HepG2 (cell line): ENCODE data around the gene VSIG10L. TPM values are rescaled to one million over a fixed set of nuclear protein-coding genes. Genes with fewer than 3 reads are reported as not detected.

ENCODE experiments used
- AHDC1 ChIP-seq: sonication (generic); formaldehyde crosslinking; IDR thresholded peaks from 2 replicates; pipeline ENCODE4 v1.5.1; 2020; ENCODE audit warnings: mild to moderate bottlenecking, missing genetic modification reagents, borderline replicate concordance
- ARNTL ChIP-seq: sonication (generic); formaldehyde crosslinking; IDR thresholded peaks from 2 replicates; pipeline ENCODE4 v1.4.0; 2020; ENCODE audit warnings: mild to moderate bottlenecking, missing genetic modification reagents
- ATF7 ChIP-seq, 2 experiments: fragments of 450-650 bp in 1 of 2; sonication (generic) in 1 of 2; formaldehyde crosslinking in 1 of 2; IDR thresholded peaks; 2 replicates each; pipeline versions ENCODE4 v1.4.0 to v1.6.1; 2016 to 2020; ENCODE audit warnings: antibody characterized with exemption in 1 of 2, mild to moderate bottlenecking in 1 of 2, missing genetic modification reagents in 1 of 2
- JARID2 ChIP-seq: sonication (generic); formaldehyde crosslinking; IDR thresholded peaks from 2 replicates; pipeline ENCODE4 v1.8.1; 2023; ENCODE audit warnings: missing genetic modification reagents, inconsistent platforms; ENCODE audit not compliant: insufficient replicate concordance
- JUND ChIP-seq: sonication (generic); formaldehyde crosslinking; IDR thresholded peaks from 2 replicates; pipeline ENCODE4 v1.8.0; 2022; ENCODE audit warnings: mild to moderate bottlenecking, missing genetic modification reagents
- KDM5A ChIP-seq: fragments of 200-600 bp; sonication (generic); IDR thresholded peaks from 2 replicates; pipeline ENCODE4 v1.7.0; 2018; ENCODE audit warnings: antibody characterized with exemption, mild to moderate bottlenecking, low read length, borderline replicate concordance
- MAF1 ChIP-seq: sonication (generic); formaldehyde crosslinking; IDR thresholded peaks from 2 replicates; pipeline ENCODE4 v1.5.0; 2020; ENCODE audit warnings: missing genetic modification reagents, borderline replicate concordance
- MXI1 ChIP-seq: IDR thresholded peaks from 3 replicates; pipeline ENCODE4 v1.6.1; 2012; ENCODE audit warnings: low read depth, low read length, inconsistent platforms, borderline replicate concordance
- NONO ChIP-seq, 2 experiments: fragments of 450-650 bp in 1 of 2; sonication (generic) in 1 of 2; formaldehyde crosslinking in 1 of 2; IDR thresholded peaks in 1 of 2; conservative IDR thresholded peaks in 1 of 2; 2 replicates each; pipeline versions ENCODE4 v1.6.1 to v1.8.0; 2017 to 2022; ENCODE audit warnings: mild to moderate bottlenecking in 1 of 2, missing genetic modification reagents in 1 of 2, moderate library complexity in 1 of 2
- NR3C1 ChIP-seq: sonication (generic); formaldehyde crosslinking; IDR thresholded peaks from 2 replicates; pipeline ENCODE4 v1.4.0; 2020; ENCODE audit warnings: missing genetic modification reagents
- POGZ ChIP-seq: sonication (generic); formaldehyde crosslinking; IDR thresholded peaks from 2 replicates; pipeline ENCODE4 v1.4.0; 2020; ENCODE audit warnings: mild to moderate bottlenecking, missing genetic modification reagents
- SP4 ChIP-seq: sonication (generic); formaldehyde crosslinking; IDR thresholded peaks from 2 replicates; pipeline ENCODE4 v1.8.1; 2023; ENCODE audit warnings: mild to moderate bottlenecking, missing genetic modification reagents
- U2AF1 ChIP-seq: fragments of 200-400 bp; formaldehyde crosslinking; optimal IDR thresholded peaks from 2 replicates; pipeline ENCODE3; 2017; ENCODE audit warnings: mild to moderate bottlenecking, low read depth, low read length
- WIZ ChIP-seq: sonication (generic); formaldehyde crosslinking; IDR thresholded peaks from 2 replicates; pipeline ENCODE4 v1.5.1; 2020; ENCODE audit warnings: mild to moderate bottlenecking, missing genetic modification reagents
- ZFP41 ChIP-seq: sonication (generic); formaldehyde crosslinking; IDR thresholded peaks from 2 replicates; pipeline ENCODE4 v1.4.0; 2020; ENCODE audit warnings: mild to moderate bottlenecking, missing genetic modification reagents, borderline replicate concordance
- ZNF333 ChIP-seq: sonication (generic); formaldehyde crosslinking; IDR thresholded peaks from 2 replicates; pipeline ENCODE4 v1.4.0; 2020; ENCODE audit warnings: mild to moderate bottlenecking, missing genetic modification reagents, borderline replicate concordance
- ZNF354B ChIP-seq: sonication (generic); formaldehyde crosslinking; IDR thresholded peaks from 2 replicates; pipeline ENCODE4 v1.8.0; 2022; ENCODE audit warnings: mild to moderate bottlenecking, missing genetic modification reagents
- ZNF430 ChIP-seq: sonication (generic); formaldehyde crosslinking; IDR thresholded peaks from 2 replicates; pipeline ENCODE4 v1.9.0; 2021; ENCODE audit warnings: mild to moderate bottlenecking, missing genetic modification reagents
- ZNF431 ChIP-seq: sonication (generic); formaldehyde crosslinking; IDR thresholded peaks from 2 replicates; pipeline ENCODE4 v1.9.0; 2022; ENCODE audit warnings: missing genetic modification reagents, low read depth, mild to moderate bottlenecking, borderline replicate concordance
- ZNF598 ChIP-seq: sonication (generic); formaldehyde crosslinking; IDR thresholded peaks from 2 replicates; pipeline ENCODE4 v1.5.1; 2020; ENCODE audit warnings: mild to moderate bottlenecking, missing genetic modification reagents, borderline replicate concordance
- ZNF614 ChIP-seq: IDR thresholded peaks from 2 replicates; pipeline ENCODE4 v1.6.1; 2018; ENCODE audit warnings: missing biosample characterization, missing genetic modification reagents, inconsistent platforms, borderline replicate concordance
- ZNF776 ChIP-seq: sonication (generic); formaldehyde crosslinking; IDR thresholded peaks from 2 replicates; pipeline ENCODE4 v1.4.0; 2020; ENCODE audit warnings: mild to moderate bottlenecking, missing genetic modification reagents
- polyA plus RNA-seq, 8 experiments: library from polyadenylated mRNA; depleted of rRNA in 3 of 8; stranded (reverse) in 7 of 8; unstranded in 1 of 8; fragments of >200 nt; fragmentation: Illumina TruSeq in 4 of 8; extraction: Trizol in 4 of 8; gene quantifications; 2 replicates each; pipeline versions ENCODE4 v1.2.1 to v1.2.3, GENCODE V29; 2011 to 2016; ENCODE audit warnings: low read depth in 4 of 8, missing spikeins in 1 of 8, mixed read lengths in 1 of 8; ENCODE audit not compliant: insufficient read depth in 1 of 8
- total RNA-seq, 5 experiments: library from RNA; depleted of rRNA; stranded (reverse); fragments of >200 nt; fragmentation: Illumina TruSeq; extraction: Trizol; gene quantifications; 2 replicates each; pipeline ENCODE4 v1.2.3, GENCODE V29; 2016; ENCODE audit warnings: low read depth in 1 of 5

Gene VSIG10L
- total and polyA plus RNA-seq, 2 of the 13 experiments (the other 11 are each of a cell fraction or from before 2014, with no cell fraction given) = 2.7 to 8.5 TPM

GRCh38 chr19:51354103-51354741, 12.3 kb upstream of the VSIG10L start (continued):
- no peak; the same call in 1 of the 2 replicates for TF ChIP-seq KDM5A
- peak; percentile 61; the same call in 1 of the 2 replicates for TF ChIP-seq JUND (CRISPR knock-in tag)
- no peak for TF ChIP-seq ZNF776 (CRISPR knock-in tag)
- no peak for TF ChIP-seq ZNF333
- TF ChIP-seq ZNF431 = no peak
- TF ChIP-seq NONO (IDR thresholded peaks at IDR 0.05) = no peak
- TF ChIP-seq NONO (CRISPR knock-in tag; conservative IDR thresholded peaks at IDR 0.05) = peak; percentile 49; the same call in 1 of the 2 replicates
- TF ChIP-seq ATF7 (IDR thresholded peaks at IDR 0.05) = no peak
- TF ChIP-seq ATF7 (CRISPR knock-in tag; IDR thresholded peaks at IDR 0.05) = no peak
- no peak for TF ChIP-seq SP4 (CRISPR knock-in tag)
- TF ChIP-seq WIZ = no peak
- no peak for TF ChIP-seq MAF1 (CRISPR knock-in tag)
- no peak for TF ChIP-seq NR3C1 (CRISPR knock-in tag)
- no peak for TF ChIP-seq ZFP41 (CRISPR knock-in tag)
- TF ChIP-seq U2AF1 = no peak
- no peak for TF ChIP-seq JARID2 (CRISPR knock-in tag)
- no peak for TF ChIP-seq ZNF598 (CRISPR knock-in tag)
- TF ChIP-seq ZNF430 (CRISPR knock-in tag) = peak; percentile 70; the same call in 1 of the 2 replicates
- TF ChIP-seq MXI1 = no peak
- TF ChIP-seq AHDC1 (CRISPR knock-in tag) = no peak
- TF ChIP-seq ARNTL = peak; percentile 20; the same call in 1 of the 2 replicates
- TF ChIP-seq POGZ (CRISPR knock-in tag) = no peak
- no peak for TF ChIP-seq ZNF354B (CRISPR knock-in tag)
- TF ChIP-seq ZNF614 (CRISPR knock-in tag) = no peak
